ENCODE measurements around the gene F8.

DNA sequence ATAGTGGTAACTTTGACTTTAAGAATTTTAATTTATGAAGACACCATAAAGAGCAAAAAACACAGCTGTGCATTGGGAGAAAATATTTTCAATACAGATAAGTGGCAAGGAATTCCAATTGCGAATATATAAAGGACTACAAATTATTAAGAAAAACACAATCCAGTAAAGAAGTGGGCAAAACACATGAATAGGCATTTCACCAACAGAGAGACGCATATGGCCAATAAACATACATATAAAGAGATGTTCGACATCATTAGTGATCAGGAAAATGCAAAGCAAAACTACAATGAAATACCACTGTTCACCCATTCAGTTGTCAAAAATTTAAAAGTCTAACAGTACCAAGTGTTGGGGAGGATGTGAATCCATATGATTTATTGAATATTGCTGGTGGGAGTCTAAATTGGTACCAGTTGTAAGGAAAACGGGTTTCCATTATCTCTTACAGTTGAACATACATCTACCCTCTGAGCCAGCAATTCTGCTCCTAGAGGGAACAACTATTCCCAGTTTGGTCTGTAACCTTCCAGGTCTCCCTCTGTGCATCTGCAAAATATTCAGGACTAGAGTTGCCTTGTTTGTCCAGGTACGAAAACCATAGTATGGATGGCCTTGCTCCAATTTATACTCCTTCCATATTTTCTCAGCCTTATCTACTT is 215.6 kb downstream of the F8 start:
- TF ChIP-seq, protein P1, sequence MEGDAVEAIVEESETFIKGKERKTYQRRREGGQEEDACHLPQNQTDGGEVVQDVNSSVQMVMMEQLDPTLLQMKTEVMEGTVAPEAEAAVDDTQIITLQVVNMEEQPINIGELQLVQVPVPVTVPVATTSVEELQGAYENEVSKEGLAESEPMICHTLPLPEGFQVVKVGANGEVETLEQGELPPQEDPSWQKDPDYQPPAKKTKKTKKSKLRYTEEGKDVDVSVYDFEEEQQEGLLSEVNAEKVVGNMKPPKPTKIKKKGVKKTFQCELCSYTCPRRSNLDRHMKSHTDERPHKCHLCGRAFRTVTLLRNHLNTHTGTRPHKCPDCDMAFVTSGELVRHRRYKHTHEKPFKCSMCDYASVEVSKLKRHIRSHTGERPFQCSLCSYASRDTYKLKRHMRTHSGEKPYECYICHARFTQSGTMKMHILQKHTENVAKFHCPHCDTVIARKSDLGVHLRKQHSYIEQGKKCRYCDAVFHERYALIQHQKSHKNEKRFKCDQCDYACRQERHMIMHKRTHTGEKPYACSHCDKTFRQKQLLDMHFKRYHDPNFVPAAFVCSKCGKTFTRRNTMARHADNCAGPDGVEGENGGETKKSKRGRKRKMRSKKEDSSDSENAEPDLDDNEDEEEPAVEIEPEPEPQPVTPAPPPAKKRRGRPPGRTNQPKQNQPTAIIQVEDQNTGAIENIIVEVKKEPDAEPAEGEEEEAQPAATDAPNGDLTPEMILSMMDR (IDR thresholded peaks at IDR 0.05): no peak
- TF ChIP-seq POLR2AphosphoS5 (IDR thresholded peaks at IDR 0.05; ENCODE audit: low read depth, low read length) (no peak), TCF7L2 (IDR thresholded peaks at IDR 0.05; ENCODE audit: low read depth, low read length) (no peak), SIN3A (IDR thresholded peaks at IDR 0.05; ENCODE audit: borderline replicate concordance, insufficient read depth, low read depth, low read length) (no peak)
- TF ChIP-seq, protein P2, sequence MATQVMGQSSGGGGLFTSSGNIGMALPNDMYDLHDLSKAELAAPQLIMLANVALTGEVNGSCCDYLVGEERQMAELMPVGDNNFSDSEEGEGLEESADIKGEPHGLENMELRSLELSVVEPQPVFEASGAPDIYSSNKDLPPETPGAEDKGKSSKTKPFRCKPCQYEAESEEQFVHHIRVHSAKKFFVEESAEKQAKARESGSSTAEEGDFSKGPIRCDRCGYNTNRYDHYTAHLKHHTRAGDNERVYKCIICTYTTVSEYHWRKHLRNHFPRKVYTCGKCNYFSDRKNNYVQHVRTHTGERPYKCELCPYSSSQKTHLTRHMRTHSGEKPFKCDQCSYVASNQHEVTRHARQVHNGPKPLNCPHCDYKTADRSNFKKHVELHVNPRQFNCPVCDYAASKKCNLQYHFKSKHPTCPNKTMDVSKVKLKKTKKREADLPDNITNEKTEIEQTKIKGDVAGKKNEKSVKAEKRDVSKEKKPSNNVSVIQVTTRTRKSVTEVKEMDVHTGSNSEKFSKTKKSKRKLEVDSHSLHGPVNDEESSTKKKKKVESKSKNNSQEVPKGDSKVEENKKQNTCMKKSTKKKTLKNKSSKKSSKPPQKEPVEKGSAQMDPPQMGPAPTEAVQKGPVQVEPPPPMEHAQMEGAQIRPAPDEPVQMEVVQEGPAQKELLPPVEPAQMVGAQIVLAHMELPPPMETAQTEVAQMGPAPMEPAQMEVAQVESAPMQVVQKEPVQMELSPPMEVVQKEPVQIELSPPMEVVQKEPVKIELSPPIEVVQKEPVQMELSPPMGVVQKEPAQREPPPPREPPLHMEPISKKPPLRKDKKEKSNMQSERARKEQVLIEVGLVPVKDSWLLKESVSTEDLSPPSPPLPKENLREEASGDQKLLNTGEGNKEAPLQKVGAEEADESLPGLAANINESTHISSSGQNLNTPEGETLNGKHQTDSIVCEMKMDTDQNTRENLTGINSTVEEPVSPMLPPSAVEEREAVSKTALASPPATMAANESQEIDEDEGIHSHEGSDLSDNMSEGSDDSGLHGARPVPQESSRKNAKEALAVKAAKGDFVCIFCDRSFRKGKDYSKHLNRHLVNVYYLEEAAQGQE (IDR thresholded peaks at IDR 0.05; ENCODE audit: insufficient read depth in 1 of 2, low read depth in 2 of 2, low read length in 1 of 2): no peak
